ENCODE measurements around the gene GATAD2A.
A peak's percentile ranks its signal among the peaks of the same experiment; 100 is the strongest.

The GATAD2A gene

GRCh38 chr19:19487950-19488874 is 82.7 kb downstream of the GATAD2A start:
- no peak for DNase-seq (ENCODE audit: low read depth, low spot score)

GRCh38 chr19:19488875-19489690 is 83.6 kb downstream of the GATAD2A start:
- peak; percentile 38 for DNase-seq (ENCODE audit: low read depth, low spot score)

GRCh38 chr19:19489804-19490204 is 84.3 kb downstream of the GATAD2A start:
- no peak for DNase-seq (ENCODE audit: low read depth, low spot score)

GRCh38 chr19:19490214-19490968 is 84.9 kb downstream of the GATAD2A start:
- DNase-seq (ENCODE audit: low read depth, low spot score): peak; percentile 52

GRCh38 chr19:19491321-19492025 is 86.0 kb downstream of the GATAD2A start:
- no peak for DNase-seq (ENCODE audit: low read depth, low spot score)

- DNase-seq (ENCODE audit: low read depth, low spot score): no peak
Measured at GRCh38 chr19:19492026-19492610, 86.6 kb downstream of the GATAD2A start.

GRCh38 chr19:19493841-19494546 is 88.5 kb downstream of the GATAD2A start:
- no peak for DNase-seq (ENCODE audit: low read depth, low spot score)

- no peak for DNase-seq (ENCODE audit: low read depth, low spot score)
Measured at GRCh38 chr19:19495614-19496603, 90.4 kb downstream of the GATAD2A start.

GRCh38 chr19:19498255-19498991 is 92.9 kb downstream of the GATAD2A start:
- no peak for DNase-seq (ENCODE audit: low read depth, low spot score)

- DNase-seq (ENCODE audit: low read depth, low spot score): no peak
Measured at GRCh38 chr19:19499272-19499995, 94.0 kb downstream of the GATAD2A start.

GRCh38 chr19:19500975-19501644 is 95.6 kb downstream of the GATAD2A start:
- no peak for DNase-seq (ENCODE audit: low read depth, low spot score)

- DNase-seq (ENCODE audit: low read depth, low spot score): no peak
Measured at GRCh38 chr19:19501798-19502197, 96.3 kb downstream of the GATAD2A start.

GRCh38 chr19:19502281-19502680 is 96.8 kb downstream of the GATAD2A start:
- no peak for DNase-seq (ENCODE audit: low read depth, low spot score)

GRCh38 chr19:19502808-19503602 is 97.5 kb downstream of the GATAD2A start:
- DNase-seq (ENCODE audit: low read depth, low spot score): no peak

GRCh38 chr19:19504754-19505668 is 99.5 kb downstream of the GATAD2A start:
- no peak for DNase-seq (ENCODE audit: low read depth, low spot score)
